HEK293 (cell line): ENCODE results near the gene CYP2S1.

Source experiments
- CTCF ChIA-PET: fragments of 350-600 bp; formaldehyde crosslinking; extraction: SDS; loops from one replicate; lab custom pipeline; 2021; ENCODE audit warnings: antibody characterized with exemption; lab: Yijun Ruan, JAX
- POLR2A ChIA-PET: fragments of 300-600 bp; formaldehyde crosslinking; extraction: SDS; loops from one replicate; lab custom pipeline; 2020; ENCODE audit warnings: antibody characterized with exemption, inconsistent platforms; lab: Yijun Ruan, JAX
- H3K27ac ChIP-seq: fragments of 200-500 bp; sonication (Bioruptor generic); 2 replicates; pipeline ENCODE4 v1.5.1; 2014; ENCODE audit warnings: low read depth, low read length, control low read depth, inconsistent platforms; ENCODE audit errors: extremely low read depth
- H3K36me3 ChIP-seq, 2 experiments: fragments of 200-500 bp in 1 of 2; sonication (Bioruptor generic) in 1 of 2; 1 replicate in 1 of 2; 2 replicates in 1 of 2; pipeline ENCODE4 v1.5.1; 2014 to 2017; ENCODE audit warnings: inconsistent platforms in 2 of 2, low read length in 2 of 2; ENCODE audit not compliant: control insufficient read depth in 2 of 2, insufficient read depth in 1 of 2
- H3K4me1 ChIP-seq: fragments of 200-500 bp; sonication (Bioruptor generic); 2 replicates; pipeline ENCODE4 v1.5.1; 2014; ENCODE audit warnings: mild to moderate bottlenecking, low read length, inconsistent platforms; ENCODE audit not compliant: control insufficient read depth, insufficient read depth
- H3K4me3 ChIP-seq: 2 replicates; pipeline ENCODE4 v1.5.1; 2011; ENCODE audit warnings: low read depth, mild to moderate bottlenecking, control low read depth, low read length, moderate library complexity
- H3K9me3 ChIP-seq: fragments of 200-500 bp; sonication (Bioruptor generic); 2 replicates; pipeline ENCODE4 v1.5.1; 2014; ENCODE audit warnings: low read depth, low read length, inconsistent platforms; ENCODE audit not compliant: control insufficient read depth, insufficient read depth
- EGR2 ChIP-seq: fragments of 450-650 bp; formaldehyde crosslinking; IDR thresholded peaks from 2 replicates; pipeline ENCODE4 v1.5.1; 2016; ENCODE audit warnings: low read depth, missing biosample characterization, missing genetic modification characterization
- GFI1B ChIP-seq: fragments of 450-650 bp; formaldehyde crosslinking; IDR thresholded peaks from 2 replicates; pipeline ENCODE4 v1.5.1; 2016; ENCODE audit warnings: missing biosample characterization, missing genetic modification characterization
- GLI4 ChIP-seq: fragments of 450-650 bp; formaldehyde crosslinking; IDR thresholded peaks from 2 replicates; pipeline ENCODE4 v1.5.1; 2016; ENCODE audit warnings: missing biosample characterization, missing genetic modification characterization
- HIC1 ChIP-seq: fragments of 450-650 bp; formaldehyde crosslinking; IDR thresholded peaks from 2 replicates; pipeline ENCODE4 v1.5.1; 2016; ENCODE audit warnings: missing biosample characterization, missing genetic modification characterization
- PBX3 ChIP-seq: sonication (generic); formaldehyde crosslinking; IDR thresholded peaks from 2 replicates; pipeline ENCODE4 v1.8.1; 2022; ENCODE audit warnings: mild to moderate bottlenecking, moderate library complexity, missing genetic modification reagents
- SP7 ChIP-seq: fragments of 450-650 bp; formaldehyde crosslinking; IDR thresholded peaks from 2 replicates; pipeline ENCODE4 v1.5.1; 2016; ENCODE audit warnings: missing biosample characterization, missing genetic modification characterization
- TRIM28 ChIP-seq: IDR thresholded peaks from 2 replicates; pipeline ENCODE4 v1.6.1; 2011; ENCODE audit warnings: low read length, control low read depth, borderline replicate concordance
- ZBTB44 ChIP-seq: fragments of 450-650 bp; IDR thresholded peaks from 2 replicates; pipeline ENCODE4 v1.5.1; 2018; ENCODE audit warnings: missing biosample characterization, mild to moderate bottlenecking, missing genetic modification characterization
- ZFP41 ChIP-seq: fragments of 450-650 bp; formaldehyde crosslinking; IDR thresholded peaks from 2 replicates; pipeline ENCODE4 v1.5.1; 2016; ENCODE audit warnings: missing biosample characterization, missing genetic modification characterization, borderline replicate concordance
- ZFP69B ChIP-seq: fragments of 450-650 bp; formaldehyde crosslinking; IDR thresholded peaks from 2 replicates; pipeline ENCODE4 v1.5.1; 2016; ENCODE audit warnings: missing biosample characterization, missing genetic modification characterization
- ZIC2 ChIP-seq: fragments of 450-650 bp; formaldehyde crosslinking; IDR thresholded peaks from 2 replicates; pipeline ENCODE4 v1.5.1; 2016; ENCODE audit warnings: missing biosample characterization, missing genetic modification characterization
- ZNF138 ChIP-seq: fragments of 450-650 bp; formaldehyde crosslinking; IDR thresholded peaks from 2 replicates; pipeline ENCODE4 v1.5.1; 2016; ENCODE audit warnings: missing biosample characterization, missing genetic modification characterization, borderline replicate concordance
- ZNF19 ChIP-seq: fragments of 450-650 bp; formaldehyde crosslinking; IDR thresholded peaks from 2 replicates; pipeline ENCODE4; 2016; ENCODE audit warnings: missing biosample characterization, missing genetic modification characterization, low read depth
- ZNF214 ChIP-seq: fragments of 450-650 bp; formaldehyde crosslinking; IDR thresholded peaks from 2 replicates; pipeline ENCODE4 v1.5.1; 2017; ENCODE audit warnings: missing biosample characterization, mild to moderate bottlenecking, missing genetic modification characterization, borderline replicate concordance
- ZNF248 ChIP-seq: fragments of 450-650 bp; formaldehyde crosslinking; IDR thresholded peaks from 2 replicates; pipeline ENCODE4 v1.5.1; 2017; ENCODE audit warnings: missing biosample characterization, missing genetic modification characterization
- ZNF266 ChIP-seq: fragments of 450-650 bp; formaldehyde crosslinking; IDR thresholded peaks from 2 replicates; pipeline ENCODE4 v1.5.1; 2016; ENCODE audit warnings: missing biosample characterization, missing genetic modification characterization, low read depth
- ZNF514 ChIP-seq: fragments of 450-650 bp; formaldehyde crosslinking; IDR thresholded peaks from 2 replicates; pipeline ENCODE4 v1.5.1; 2016; ENCODE audit warnings: missing biosample characterization, missing genetic modification characterization
- ZNF544 ChIP-seq: fragments of 450-650 bp; formaldehyde crosslinking; IDR thresholded peaks from 2 replicates; pipeline ENCODE4 v1.5.0; 2017; ENCODE audit warnings: missing biosample characterization, missing genetic modification characterization
- ZNF560 ChIP-seq: fragments of 450-650 bp; formaldehyde crosslinking; IDR thresholded peaks from 2 replicates; pipeline ENCODE4 v1.5.1; 2017; ENCODE audit warnings: missing biosample characterization, missing genetic modification characterization, borderline replicate concordance
- ZNF580 ChIP-seq: fragments of 450-650 bp; formaldehyde crosslinking; IDR thresholded peaks from 2 replicates; pipeline ENCODE4 v1.5.1; 2016; ENCODE audit warnings: missing biosample characterization, missing genetic modification characterization
- ZNF629 ChIP-seq: fragments of 450-650 bp; formaldehyde crosslinking; IDR thresholded peaks from 2 replicates; pipeline ENCODE4 v1.5.1; 2017; ENCODE audit warnings: missing biosample characterization, missing genetic modification characterization
- ZNF645 ChIP-seq: fragments of 450-650 bp; formaldehyde crosslinking; IDR thresholded peaks from 2 replicates; pipeline ENCODE4; 2016; ENCODE audit warnings: missing biosample characterization, missing genetic modification characterization
- ZNF791 ChIP-seq: fragments of 450-650 bp; formaldehyde crosslinking; IDR thresholded peaks from 2 replicates; pipeline ENCODE4 v1.5.1; 2016; ENCODE audit warnings: missing biosample characterization, missing genetic modification characterization
- ZSCAN23 ChIP-seq: fragments of 450-650 bp; formaldehyde crosslinking; IDR thresholded peaks from 2 replicates; pipeline ENCODE4 v1.5.1; 2016; ENCODE audit warnings: missing biosample characterization, missing genetic modification characterization

CYP2S1 gene

GRCh38 chr19:41217741-41218140 lies 24.7 kb downstream of the CYP2S1 start:
- POLR2A ChIA-PET: interaction anchor here (0.6 kb wide), 1 partner anchor 37 kb away, joined by 11 read pairs; no protein-coding TSS in a partner anchor
- CTCF ChIA-PET: interaction anchor here (0.6 to 0.7 kb wide), 2 partner anchors 12 kb away, joined by 3 read pairs; no protein-coding TSS in a partner anchor
- Histone ChIP-seq H3K4me1 (no peaks in the 10 kb centered on the region), H3K4me3 (no peak overlapping the region), H3K36me3 (no peaks in the 10 kb centered on the region), H3K27ac (no peak overlapping the region), H3K9me3 (no peaks in the 10 kb centered on the region)
- TF ChIP-seq EGR2 (tag by site-specific recombination) (no peak), ZNF580 (tag by site-specific recombination) (no peak), ZNF138 (no peak)

- H3K4me1 ChIP-seq: no peaks in the 10 kb centered on the region
- TF ChIP-seq ZNF544 (no peak), GFI1B (tag by site-specific recombination) (no peak), PBX3 (CRISPR knock-in tag) (0 out of 2 replicates have a peak, but pooled peaks have one; percentile 8)
- H3K27ac ChIP-seq: no peak overlapping the region
- H3K36me3 ChIP-seq: no peaks in the 10 kb centered on the region
- CTCF ChIA-PET: interaction anchor here (0.6 to 0.7 kb wide), 3 partner anchors 11 to 344 kb away, joined by 3 to 5 read pairs (median 3); no protein-coding TSS in a partner anchor
- H3K9me3 ChIP-seq: no peaks in the 10 kb centered on the region
- no peak overlapping the region for H3K4me3 ChIP-seq
- POLR2A ChIA-PET: interaction anchor here (2.1 kb wide), 1 partner anchor 47 kb away, joined by 11 read pairs; the partner anchor contains the start of gene HNRNPUL1
Observed at GRCh38 chr19:41218249-41218614, 25.2 kb downstream of the CYP2S1 start.

- ChIA-PET CTCF (interaction anchor here (0.5 to 0.7 kb wide), 6 partner anchors 10 to 425 kb away, joined by 3 to 5 read pairs (median 3); no protein-coding TSS in a partner anchor), POLR2A (interaction anchor here (0.5 to 2.1 kb wide), 2 partner anchors 17 to 46 kb away, joined by 8 to 11 read pairs; partner anchors contain the start of gene HNRNPUL1)
- Histone ChIP-seq H3K4me1 (no peaks in the 10 kb centered on the region; the same call in 1 of the 2 replicates), H3K27ac (no peak within 1 kb of the TSS), H3K9me3 (no peaks in the 10 kb centered on the region), H3K36me3 (no peaks in the 10 kb centered on the region), H3K4me3 (no peak within 1 kb of the TSS)
- TF ChIP-seq TRIM28 (no peak), ZIC2 (tag by site-specific recombination) (peak; percentile 64), ZNF214 (tag by site-specific recombination) (no peak), ZSCAN23 (tag by site-specific recombination) (no peak), GFI1B (tag by site-specific recombination) (no peak), ZNF19 (tag by site-specific recombination) (peak; percentile 36; the same call in 1 of the 2 replicates), GLI4 (no peak), ZNF645 (tag by site-specific recombination) (no peak), SP7 (tag by site-specific recombination) (peak; percentile 38; the same call in 1 of the 2 replicates), ZFP41 (tag by site-specific recombination) (no peak), ZNF248 (tag by site-specific recombination) (no peak), ZNF514 (no peak), HIC1 (no peak), ZNF791 (tag by site-specific recombination) (no peak), ZFP69B (tag by site-specific recombination) (peak; percentile 99), ZNF266 (tag by site-specific recombination) (no peak), ZNF560 (tag by site-specific recombination) (no peak), ZBTB44 (tag by site-specific recombination) (no peak), ZNF629 (tag by site-specific recombination) (peak; percentile 52; the same call in 1 of the 2 replicates)
Observed at GRCh38 chr19:41218615-41219507, 25.8 kb downstream of the CYP2S1 start, which contains the start of gene AXL. AXL (plus strand) TSS chr19:41219223; CDS start chr19:41219393, 170 bp downstream.
